GM12891 (cell line): ENCODE measurements around the gene COMMD1.

Experiments used
- DNase-seq: peaks from one replicate; pipeline ENCODE4 v3.0.0; 2011; ENCODE audit warnings: low spot score; ENCODE audit not compliant: insufficient read length
- FAIRE-seq: peaks from 2 replicates; lab custom pipeline; 2011; peaks lifted over from hg19 to GRCh38; lab: Jason Lieb, UNC
- PAX5 ChIP-seq: IDR thresholded peaks from 2 replicates; pipeline ENCODE4 v1.6.1; 2011; ENCODE audit warnings: low read length, moderate library complexity, mild to moderate bottlenecking; ENCODE audit not compliant: insufficient read depth, severe bottlenecking
- POLR2A ChIP-seq: IDR thresholded peaks from 2 replicates; pipeline ENCODE4 v1.6.1; 2011; ENCODE audit warnings: low read depth, low read length, control low read depth
- POLR2AphosphoS5 ChIP-seq: IDR thresholded peaks from 2 replicates; pipeline ENCODE4 v1.6.1; 2011; ENCODE audit warnings: low read depth, low read length, control low read depth
- POU2F2 ChIP-seq: IDR thresholded peaks from 2 replicates; pipeline ENCODE4 v1.6.1; 2011; ENCODE audit warnings: low read depth, mild to moderate bottlenecking, control low read depth, low read length, moderate library complexity
- SPI1 ChIP-seq: IDR thresholded peaks from 2 replicates; pipeline ENCODE4 v1.6.1; 2011; ENCODE audit warnings: low read depth, low read length, control low read depth
- TAF1 ChIP-seq: IDR thresholded peaks from 2 replicates; pipeline ENCODE4 v1.6.1; 2011; ENCODE audit warnings: low read depth, low read length, control low read depth

COMMD1 gene

DNA sequence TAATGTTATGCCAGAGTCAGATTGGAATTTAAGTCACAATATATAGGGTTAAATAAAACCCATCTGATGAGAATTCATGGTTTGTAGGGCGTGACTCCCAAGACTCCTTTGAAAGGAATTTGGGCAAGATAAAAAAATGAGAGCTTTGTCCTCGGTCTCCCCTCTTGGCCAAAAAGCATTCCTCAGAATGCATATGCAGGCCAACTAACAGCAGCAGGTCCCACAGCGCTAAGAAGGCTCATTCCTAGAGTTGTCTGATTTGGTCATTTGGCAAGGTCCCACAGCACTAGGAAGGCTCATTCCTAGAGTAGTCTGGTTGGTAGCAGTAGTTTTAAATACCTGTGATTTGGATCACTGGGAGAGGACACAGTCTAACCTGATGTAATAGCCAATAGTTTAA lies 184.2 kb downstream of the COMMD1 start:
- FAIRE-seq: no peak
- TF ChIP-seq POLR2AphosphoS5: no peak
- DNase-seq: no peak

DNA sequence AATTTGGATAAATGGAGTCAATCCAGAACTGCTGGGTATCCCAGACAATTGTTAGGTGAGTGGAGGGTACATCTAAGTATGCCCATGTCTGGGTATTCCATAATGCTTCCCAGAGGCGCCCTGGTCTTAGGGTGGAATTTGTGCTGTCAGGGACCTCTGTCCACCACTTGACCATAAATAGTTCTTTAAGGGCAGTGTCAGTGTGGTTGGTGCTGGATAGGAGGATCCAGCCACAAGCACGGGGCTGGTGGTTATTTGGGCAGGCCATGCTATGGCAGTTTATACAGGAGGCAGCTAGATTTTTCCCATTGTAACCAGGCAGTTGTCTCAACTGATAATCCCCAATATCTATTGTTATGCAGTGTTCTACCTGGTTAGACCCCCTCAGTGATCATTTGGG lies 186.0 kb downstream of the COMMD1 start:
- TF ChIP-seq POLR2A (no peak), POLR2AphosphoS5 (no peak), POU2F2 (no peak), PAX5 (no peak), TAF1 (no peak), SPI1 (no peak)
- DNase-seq: no peak
- no peak for FAIRE-seq

DNA sequence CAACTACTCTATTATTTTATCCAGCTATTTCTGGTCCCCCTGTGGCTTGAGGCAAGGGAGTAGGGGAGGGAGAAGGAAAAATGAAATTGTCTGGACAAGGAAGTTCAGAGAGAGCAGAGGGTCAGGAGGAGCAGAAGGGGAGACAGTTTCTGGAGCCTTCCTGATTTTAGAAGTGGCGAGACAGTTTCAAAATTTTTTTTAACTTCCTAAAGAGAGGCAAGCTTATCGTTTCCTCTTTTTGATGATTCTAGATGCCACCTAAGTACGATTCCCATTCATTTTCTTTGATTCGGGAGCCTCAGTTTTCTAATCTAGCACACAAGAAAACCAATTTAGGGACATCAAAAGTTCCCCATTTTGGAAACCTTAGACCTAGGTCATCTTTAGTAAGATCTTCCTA lies 193.6 kb downstream of the COMMD1 start:
- FAIRE-seq: peak; percentile 23
- no peak for DNase-seq
- no peak for TF ChIP-seq PAX5
- peak; percentile 61 for TF ChIP-seq SPI1

DNA sequence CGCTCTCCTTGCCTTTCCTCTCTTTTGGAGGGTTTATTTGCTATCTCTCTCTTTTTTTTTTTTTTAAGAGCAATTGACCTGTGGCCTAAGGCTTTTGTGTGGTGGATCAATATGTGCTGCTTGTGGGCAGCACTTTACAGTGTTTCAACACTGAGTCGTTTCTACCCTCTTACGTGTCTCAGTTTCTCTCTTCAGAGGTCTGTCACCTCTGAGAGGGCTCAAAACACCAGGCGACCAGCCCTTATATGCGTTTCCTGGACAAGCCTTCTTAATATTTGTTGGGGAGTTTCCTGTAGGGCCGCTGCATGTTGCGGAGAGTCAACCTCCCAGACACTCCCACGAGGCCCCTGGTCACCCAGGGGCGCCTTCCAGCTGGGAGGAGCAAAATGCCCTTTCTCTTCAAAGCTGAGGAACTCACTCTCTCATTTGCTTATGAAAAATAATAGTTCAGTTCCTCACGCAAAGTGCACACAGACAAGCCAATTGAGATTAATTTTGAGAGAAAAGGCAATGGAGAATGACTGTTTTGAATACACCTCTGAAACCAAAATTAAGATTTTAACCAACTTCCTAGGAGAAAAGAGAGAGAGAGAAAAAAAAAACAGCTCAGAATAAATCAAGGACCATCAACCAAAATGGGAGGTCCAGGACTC lies 194.2 kb downstream of the COMMD1 start:
- FAIRE-seq (peak; percentile 94), DNase-seq (no peak)
- TF ChIP-seq POLR2A (0 out of 2 replicates have a peak, but pooled peaks have one; percentile 29), PAX5 (no peak), TAF1 (0 out of 2 replicates have a peak, but pooled peaks have one; percentile 9), SPI1 (peak; percentile 56), POLR2AphosphoS5 (no peak), POU2F2 (peak; percentile 24; the same call in 1 of the 2 replicates)

DNA sequence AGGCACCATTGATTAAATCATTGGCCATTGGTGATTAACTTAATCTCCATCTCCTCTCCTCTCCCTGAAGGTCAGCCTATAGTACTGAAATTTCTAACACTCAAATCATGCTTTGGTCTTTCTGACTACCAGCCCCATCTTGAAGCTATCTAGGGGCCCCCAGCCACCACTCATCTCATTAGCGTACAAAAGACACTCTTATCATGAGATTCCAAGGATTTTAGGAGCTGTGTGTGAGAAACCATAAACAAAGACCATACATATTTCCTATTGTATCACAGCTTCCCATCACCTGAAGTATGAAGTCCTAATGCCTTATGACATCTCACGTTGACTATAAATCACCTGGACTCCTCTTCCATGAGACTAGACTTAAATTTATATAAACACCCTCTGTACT lies 196.4 kb downstream of the COMMD1 start:
- no peak for DNase-seq
- no peak for FAIRE-seq
- TF ChIP-seq POLR2AphosphoS5 (no peak), POU2F2 (no peak), SPI1 (no peak), POLR2A (no peak), TAF1 (no peak), PAX5 (no peak)

DNA sequence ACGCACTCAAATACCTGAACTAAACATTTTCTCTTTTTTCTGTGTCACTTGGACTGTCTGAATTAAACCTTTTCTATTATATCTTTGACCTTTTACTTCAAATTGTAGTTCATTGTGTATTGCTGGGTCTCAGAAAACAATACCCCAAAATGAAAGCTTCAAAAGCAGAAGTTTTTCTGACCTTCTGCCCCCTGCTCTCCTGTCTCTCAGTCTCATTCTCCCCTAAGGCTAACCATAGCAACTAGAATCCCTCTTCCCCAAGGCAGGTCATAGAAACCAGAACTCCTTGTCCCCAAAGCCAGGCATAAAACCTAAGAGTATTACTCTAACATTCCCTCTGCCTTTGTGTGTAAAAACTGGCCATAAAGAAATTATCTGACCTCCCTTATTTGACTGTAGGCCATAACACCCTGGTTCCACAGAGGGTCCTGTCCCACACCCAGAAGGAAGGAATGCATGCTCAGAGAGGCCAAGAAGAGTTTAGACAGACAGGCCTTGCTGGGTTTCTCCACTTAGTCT lies 197.0 kb downstream of the COMMD1 start:
- no peak for TF ChIP-seq SPI1
- no peak for TF ChIP-seq POU2F2
- no peak for TF ChIP-seq POLR2AphosphoS5
- no peak for TF ChIP-seq PAX5
- no peak for TF ChIP-seq TAF1
- no peak for TF ChIP-seq POLR2A
- DNase-seq (no peak), FAIRE-seq (no peak)

DNA sequence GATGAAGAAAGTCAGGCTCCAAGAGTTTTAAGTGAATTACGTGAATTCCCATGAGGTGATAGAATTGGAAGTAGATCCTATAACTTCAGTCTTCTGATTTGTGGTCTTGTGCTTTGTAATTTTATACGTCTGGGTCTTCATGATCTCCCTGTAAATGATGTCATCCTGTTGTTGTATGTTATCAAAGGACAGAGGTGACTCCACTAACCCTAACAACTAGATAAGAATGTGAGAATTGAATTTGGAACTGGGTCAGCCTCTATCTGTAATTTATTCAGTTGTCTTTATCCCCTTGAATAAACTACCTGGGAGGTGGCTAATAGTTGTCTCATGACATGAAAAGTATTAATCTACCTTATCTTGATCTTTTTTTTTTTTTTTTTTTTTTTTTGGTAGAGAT lies 204.1 kb downstream of the COMMD1 start:
- TF ChIP-seq PAX5 (no peak), POLR2A (no peak), TAF1 (no peak), POLR2AphosphoS5 (no peak), SPI1 (no peak), POU2F2 (no peak)
- FAIRE-seq (no peak), DNase-seq (no peak)

DNA sequence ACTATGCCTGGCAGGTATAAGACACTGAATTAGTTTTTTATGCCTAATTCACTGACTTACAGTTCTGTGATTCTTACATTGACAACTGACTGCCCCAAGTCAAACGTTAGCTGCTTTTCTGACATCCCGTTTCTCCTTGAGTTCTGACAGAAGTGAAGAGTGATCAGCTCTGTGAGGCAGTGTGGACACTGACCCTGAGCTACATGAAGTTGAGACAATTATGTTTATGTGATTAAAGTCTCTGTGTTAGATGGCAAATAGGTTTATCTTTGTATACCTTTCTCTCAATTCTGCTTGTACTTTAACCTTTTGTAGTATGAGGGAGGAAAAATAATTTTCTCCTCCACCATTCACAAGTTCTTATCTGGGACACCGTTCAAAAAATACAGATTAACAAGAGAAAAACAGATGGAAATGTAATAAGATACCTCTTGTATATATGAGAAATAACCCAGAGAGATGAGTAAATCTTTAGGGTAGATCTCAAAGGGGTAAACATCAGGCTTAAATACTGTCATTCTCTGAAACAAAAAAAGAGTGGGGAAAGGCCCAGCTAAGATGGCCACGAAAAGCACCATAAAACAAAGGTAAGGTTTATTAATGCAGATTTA lies 205.0 kb downstream of the COMMD1 start:
- TF ChIP-seq POLR2AphosphoS5 (no peak), SPI1 (no peak), TAF1 (no peak), PAX5 (no peak), POLR2A (no peak), POU2F2 (no peak)
- DNase-seq (no peak), FAIRE-seq (no peak)

DNA sequence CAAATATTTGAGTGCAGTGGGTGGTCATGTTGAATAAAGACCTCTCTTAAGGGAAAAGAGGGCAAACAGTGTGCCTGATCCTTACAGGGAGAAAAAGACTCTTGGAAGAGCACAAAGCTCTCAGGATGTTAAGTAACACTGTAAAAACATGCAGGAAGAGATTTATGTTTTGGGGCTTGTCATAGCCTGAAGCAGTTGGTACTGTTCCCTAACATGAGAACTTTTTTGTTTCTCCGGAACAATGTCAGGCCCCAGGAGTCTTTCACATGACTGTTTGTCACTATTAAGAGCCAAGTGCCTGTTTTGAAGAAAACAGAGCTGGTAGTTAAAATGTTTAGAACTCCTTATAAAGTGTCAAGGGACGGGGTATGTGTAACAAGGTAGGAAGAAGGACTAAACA lies 206.7 kb downstream of the COMMD1 start:
- no peak for DNase-seq
- peak; percentile 43 for FAIRE-seq
- TF ChIP-seq PAX5 (no peak), SPI1 (no peak), TAF1 (no peak), POLR2AphosphoS5 (no peak), POLR2A (no peak), POU2F2 (no peak)

DNA sequence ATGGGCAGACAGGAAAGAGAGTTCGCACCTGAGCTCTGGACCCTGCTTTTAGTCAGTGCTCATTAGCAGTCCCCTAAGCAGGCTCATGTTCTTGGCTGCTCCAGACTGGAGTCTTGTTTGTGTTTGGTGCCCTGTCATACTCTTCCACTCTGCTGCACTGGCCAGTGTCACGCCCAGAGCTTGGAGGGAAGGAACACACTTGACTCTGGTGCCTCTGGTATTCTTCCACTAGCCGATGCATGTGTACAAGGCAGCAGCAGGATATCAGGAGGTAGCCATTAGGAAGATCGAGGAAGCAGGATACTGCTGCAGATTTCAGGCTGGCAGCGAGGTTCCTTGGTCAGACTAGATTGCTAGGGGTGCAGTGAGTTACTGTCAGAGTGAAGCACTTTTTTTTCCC lies 209.1 kb downstream of the COMMD1 start:
- no peak for TF ChIP-seq TAF1
- no peak for TF ChIP-seq POU2F2
- TF ChIP-seq PAX5: no peak
- TF ChIP-seq POLR2A: no peak
- TF ChIP-seq POLR2AphosphoS5: no peak
- TF ChIP-seq SPI1: no peak
- FAIRE-seq (peak; percentile 48), DNase-seq (no peak)

DNA sequence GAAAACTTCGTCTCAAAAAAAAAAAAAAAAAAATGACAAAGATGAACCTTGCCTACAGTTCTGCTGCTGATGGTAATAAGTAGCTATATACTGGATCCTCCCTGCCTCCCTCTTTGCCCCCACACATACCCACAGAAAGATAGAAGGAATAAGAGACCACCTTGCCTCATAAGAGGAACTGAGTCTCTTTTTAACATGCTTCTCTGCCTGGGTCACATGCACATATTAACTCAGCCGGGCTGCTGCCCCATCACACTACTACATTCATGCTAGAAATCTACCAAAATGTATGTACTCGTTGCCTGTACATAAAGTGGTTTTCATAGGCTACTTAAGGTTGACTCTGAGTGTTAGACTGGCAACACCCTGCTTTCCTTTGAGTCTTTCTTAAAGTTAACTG lies 211.5 kb downstream of the COMMD1 start:
- TF ChIP-seq POLR2AphosphoS5 (no peak), POLR2A (no peak), PAX5 (no peak), POU2F2 (no peak), SPI1 (peak; percentile 84)
- DNase-seq (no peak), FAIRE-seq (peak; percentile 35)
